ENCODE data around the gene ENDOV. TPM values are rescaled to one million over a fixed set of nuclear protein-coding genes. Genes with fewer than 3 reads are reported as not detected.

Gene ENDOV
- total RNA-seq: 21.6 and 31.1 TPM in 2 replicates

DNA sequence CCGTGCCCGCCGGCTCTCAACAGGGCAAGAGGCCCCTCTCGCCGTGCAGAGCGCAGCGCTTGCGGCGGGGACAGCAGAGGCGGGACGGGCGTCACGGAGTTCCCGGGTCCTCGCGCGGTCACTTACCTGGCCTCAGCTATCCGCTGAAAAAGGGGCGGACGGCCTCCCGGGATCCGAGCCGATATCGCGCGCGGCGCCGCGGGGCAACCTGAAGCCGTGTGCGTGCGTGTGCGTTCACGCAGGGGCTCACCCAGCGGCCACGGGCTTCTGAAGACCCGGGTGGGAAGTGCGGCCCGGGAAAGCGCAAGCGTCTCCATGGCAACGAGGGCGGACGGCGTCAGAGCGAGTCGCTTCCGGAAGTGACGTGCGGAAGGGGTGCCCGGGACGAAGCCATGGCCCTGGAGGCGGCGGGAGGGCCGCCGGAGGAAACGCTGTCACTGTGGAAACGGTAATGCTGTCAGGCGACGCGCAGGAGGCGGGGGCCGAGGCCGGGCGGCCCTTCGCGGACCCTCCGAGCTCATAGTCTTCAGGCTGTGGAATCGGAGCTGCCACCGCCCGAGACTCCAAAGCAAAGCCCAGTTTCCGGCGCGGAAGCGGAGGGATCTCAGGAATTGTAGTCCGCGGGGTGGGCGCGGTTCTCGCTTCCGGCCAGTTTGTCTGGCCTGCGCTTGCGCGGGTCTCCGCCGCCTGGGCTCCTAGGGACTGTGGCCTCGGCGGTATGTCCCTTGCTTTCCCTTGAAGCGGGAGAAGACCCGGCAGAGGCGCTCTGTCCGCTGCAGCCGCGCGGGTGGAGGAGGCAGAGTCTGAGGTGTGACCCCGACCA, at the start of gene ENDOV:
ENDOV (plus strand) TSS at position 365 of the 823 bp plus-strand sequence; CDS start at position 393, 28 bp downstream.

DNA sequence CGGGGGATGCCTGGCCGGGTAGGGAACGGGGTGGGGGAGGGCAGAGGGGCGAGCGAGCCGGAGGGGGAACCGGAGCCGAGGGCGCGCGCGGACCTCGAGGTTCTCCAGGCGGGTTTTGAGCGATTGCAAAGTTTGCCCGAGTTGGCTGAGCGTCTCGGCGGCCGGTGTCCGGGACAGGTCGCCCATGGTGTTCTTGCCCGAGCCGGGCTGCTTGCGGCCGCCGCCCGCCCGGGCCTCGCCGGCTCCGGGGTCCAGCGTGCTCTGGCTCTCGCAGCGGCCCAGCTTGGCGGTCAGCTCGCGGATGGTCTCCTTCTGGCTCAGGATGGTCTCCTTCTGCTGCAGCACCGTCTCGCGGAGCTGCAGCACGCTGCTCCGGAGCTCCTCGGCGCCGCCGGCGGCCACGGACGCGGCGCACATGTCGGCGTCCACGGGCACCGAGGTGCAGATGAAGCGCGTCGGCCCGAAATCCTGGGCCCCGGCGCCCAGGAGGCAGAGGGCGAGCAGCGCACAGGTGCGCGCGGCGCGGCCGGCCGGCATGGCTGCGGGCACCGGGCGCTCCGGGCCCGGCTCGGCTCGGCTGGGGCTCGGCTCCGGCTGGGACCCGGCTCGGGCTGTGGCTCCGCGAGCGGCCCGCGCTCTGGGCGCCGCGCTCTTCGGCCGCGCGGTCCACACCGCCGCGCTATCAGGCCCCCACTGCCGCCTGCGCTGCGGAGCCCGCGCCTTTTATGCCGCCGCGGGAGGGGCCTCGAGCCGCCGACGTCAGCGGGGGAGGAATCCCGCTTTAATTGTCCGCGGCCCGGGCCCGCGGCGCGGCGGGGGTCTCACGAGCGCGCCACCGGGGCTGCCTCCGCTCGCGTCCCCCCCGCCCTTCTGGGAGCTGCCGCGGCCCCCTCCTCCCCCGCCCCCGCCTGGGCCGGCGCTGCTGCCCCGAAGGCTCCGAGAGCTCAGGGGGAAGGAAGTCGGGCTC, 61.2 kb downstream of the ENDOV start, which contains the start of gene NPTX1:
NPTX1 (minus strand) TSS at position 698 of the 967 bp plus-strand sequence; CDS start at position 537, 161 bp downstream.

Small RNAs within 50 kb of the gene (small RNA-seq; reads per million reads assigned to genes)
- not detected for gene MIR4730 (ENCODE audit: low replicate concordance)

Other genes with a start within 250 kb of the ENDOV start
- 0.43 and 0.44 TPM in 2 replicates for gene CARD14, start 245.1 kb upstream of the ENDOV start, total RNA-seq
- gene SGSH, start 194.8 kb upstream of the ENDOV start, total RNA-seq: 10.3 and 40.0 TPM in 2 replicates
- 12.9 and 17.5 TPM in 2 replicates for gene SLC26A11, start 194.7 kb upstream of the ENDOV start, total RNA-seq
- gene RNF213, start 154.3 kb upstream of the ENDOV start, total RNA-seq: 103 and 141 TPM in 2 replicates
- gene NPTX1, start 61.4 kb downstream of the ENDOV start, total RNA-seq: 6.8 and 31.9 TPM in 2 replicates
- gene RPTOR, start 129.7 kb downstream of the ENDOV start, total RNA-seq: 50.3 and 56.1 TPM in 2 replicates